MM.1S (cell line): ENCODE measurements around the gene POLRMT.

Experiments
- DNase-seq: peaks from one replicate; pipeline ENCODE4 v3.0.0-alpha.2; 2015
- H2AFZ ChIP-seq: fragments of 300-600 bp; sonication (generic); 2 replicates; pipeline ENCODE4 v1.6.0; 2016; ENCODE audit warnings: antibody characterized with exemption, low read length
- H3F3A ChIP-seq: fragments of 300-600 bp; sonication (generic); 2 replicates; pipeline ENCODE4 v1.6.1; 2016; ENCODE audit warnings: mild to moderate bottlenecking, antibody characterized with exemption, low read length, moderate library complexity, mixed read lengths; ENCODE audit not compliant: insufficient read depth
- H3K27ac ChIP-seq: fragments of 300-600 bp; sonication (generic); 2 replicates; pipeline ENCODE4 v1.5.1; 2016; ENCODE audit warnings: mild to moderate bottlenecking, low read length
- H3K27me3 ChIP-seq: fragments of 300-600 bp; sonication (generic); replicated peaks from 2 replicates; pipeline ENCODE4 v1.6.0; 2016; ENCODE audit warnings: low read length; ENCODE audit not compliant: insufficient read depth
- H3K36me3 ChIP-seq: fragments of 300-600 bp; sonication (generic); replicated peaks from 2 replicates; pipeline ENCODE4 v1.6.1; 2016; ENCODE audit warnings: mild to moderate bottlenecking, low read length, mixed read lengths; ENCODE audit not compliant: insufficient read depth
- H3K4me1 ChIP-seq: fragments of 300-600 bp; sonication (generic); 2 replicates; pipeline ENCODE4 v1.6.1; 2016; ENCODE audit warnings: low read length, mixed read lengths
- H3K4me2 ChIP-seq: fragments of 300-600 bp; sonication (generic); 2 replicates; pipeline ENCODE4 v1.6.0; 2016; ENCODE audit warnings: low read depth, low read length
- H3K4me3 ChIP-seq: fragments of 300-600 bp; sonication (generic); 2 replicates; pipeline ENCODE4 v1.5.1; 2016; ENCODE audit warnings: low read length, mixed read lengths
- H3K79me2 ChIP-seq: fragments of 300-600 bp; sonication (generic); 2 replicates; pipeline ENCODE4 v1.6.1; 2016; ENCODE audit warnings: mixed run types, low read length, mixed read lengths
- H3K9ac ChIP-seq: fragments of 300-600 bp; sonication (generic); 2 replicates; pipeline ENCODE4 v1.6.1; 2016; ENCODE audit warnings: low read length, mixed read lengths
- H3K9me2 ChIP-seq: fragments of 300-600 bp; sonication (generic); replicated peaks from 2 replicates; pipeline ENCODE4 v1.6.1; 2016; ENCODE audit warnings: mild to moderate bottlenecking, low read length, mixed read lengths; ENCODE audit not compliant: insufficient read depth
- H3K9me3 ChIP-seq: fragments of 300-600 bp; sonication (generic); replicated peaks from 2 replicates; pipeline ENCODE4 v1.6.1; 2016; ENCODE audit warnings: mild to moderate bottlenecking, low read length, mixed read lengths; ENCODE audit not compliant: insufficient read depth
- H4K20me1 ChIP-seq: fragments of 300-600 bp; sonication (generic); 2 replicates; pipeline ENCODE4 v1.6.1; 2016; ENCODE audit warnings: mild to moderate bottlenecking, low read length, moderate library complexity, mixed read lengths; ENCODE audit not compliant: insufficient read depth
- EZH2 ChIP-seq: fragments of 300-600 bp; sonication (generic); optimal IDR thresholded peaks from 2 replicates; pipeline ENCODE3; 2017; ENCODE audit warnings: low read depth, mild to moderate bottlenecking, antibody characterized with exemption, low read length, mixed read lengths
- EZH2phosphoT487 ChIP-seq: fragments of 300-600 bp; sonication (generic); IDR thresholded peaks from 2 replicates; pipeline ENCODE4 v1.6.1; 2018; ENCODE audit warnings: antibody characterized with exemption, low read length
- TF ChIP-seq, protein P1 (sequence below): fragments of 300-600 bp; sonication (generic); IDR thresholded peaks from 2 replicates; pipeline ENCODE4 v1.5.1; 2016; ENCODE audit warnings: antibody characterized with exemption, low read length, mixed read lengths

POLRMT gene

DNA sequence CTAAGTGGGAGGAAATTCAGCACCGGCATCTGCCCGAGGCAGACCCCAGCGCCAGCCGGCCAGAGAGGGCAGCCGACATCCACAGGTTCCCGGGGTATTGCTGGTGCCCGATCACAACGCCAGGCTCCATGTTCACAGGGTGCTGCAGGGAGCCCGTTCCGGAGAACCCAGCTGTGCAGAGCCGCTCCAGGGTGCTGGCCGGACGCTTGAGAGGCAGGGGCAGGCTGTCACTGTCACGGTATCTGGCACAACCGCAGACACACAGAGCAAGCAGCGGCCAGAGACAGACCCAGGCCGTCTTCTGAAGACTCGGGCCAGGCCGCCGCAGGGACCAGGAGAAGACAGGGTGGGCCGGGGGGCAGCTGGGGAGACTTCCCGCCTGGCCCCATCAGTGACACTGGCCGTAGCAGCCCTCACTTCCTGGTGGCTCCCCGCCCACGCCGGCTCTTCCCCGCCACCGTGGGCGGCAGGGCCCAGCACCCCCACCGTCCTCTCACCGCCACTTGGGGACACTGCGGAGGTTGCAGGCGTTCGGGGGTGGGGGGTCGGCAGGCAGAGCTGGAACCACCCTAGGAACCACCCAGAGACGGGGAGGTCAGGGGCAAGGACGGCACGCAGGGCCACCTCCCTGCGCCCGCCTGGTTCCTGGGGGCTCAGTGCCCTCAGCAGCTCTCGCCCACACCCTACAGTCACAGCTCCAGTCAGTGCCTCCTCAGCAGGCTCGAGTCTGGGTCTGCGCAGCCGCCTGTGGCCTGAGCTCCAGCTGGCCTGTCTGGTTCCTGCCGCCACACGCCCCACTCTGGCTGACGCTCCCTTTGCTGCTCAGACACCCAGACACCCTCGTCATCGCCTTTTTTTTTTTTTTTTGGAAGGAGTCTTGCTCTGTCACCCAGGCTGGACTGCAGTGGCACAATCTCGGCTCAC lies 25.8 kb upstream of the POLRMT start:
- Histone ChIP-seq H3K4me2 (no peak overlapping the region), H3K9me3 (no peaks in the 10 kb centered on the region), H3K36me3 (peaks cover 27% of the 10 kb centered on the region), H3K9me2 (no peaks in the 10 kb centered on the region), H3K4me1 (peaks cover 15% of the 10 kb centered on the region), H3K79me2 (peaks cover 89% of the 10 kb centered on the region), H3K9ac (no peak overlapping the region), H3K4me3 (no peak overlapping the region), H2AFZ (no peak overlapping the region), H3K27ac (no peak overlapping the region), H4K20me1 (peaks cover 63% of the 10 kb centered on the region), H3F3A (peaks cover 26% of the 10 kb centered on the region), H3K27me3 (no peaks in the 10 kb centered on the region)
- TF ChIP-seq EZH2 (no peak), EZH2phosphoT487 (no peak)
- TF ChIP-seq, protein P1, sequence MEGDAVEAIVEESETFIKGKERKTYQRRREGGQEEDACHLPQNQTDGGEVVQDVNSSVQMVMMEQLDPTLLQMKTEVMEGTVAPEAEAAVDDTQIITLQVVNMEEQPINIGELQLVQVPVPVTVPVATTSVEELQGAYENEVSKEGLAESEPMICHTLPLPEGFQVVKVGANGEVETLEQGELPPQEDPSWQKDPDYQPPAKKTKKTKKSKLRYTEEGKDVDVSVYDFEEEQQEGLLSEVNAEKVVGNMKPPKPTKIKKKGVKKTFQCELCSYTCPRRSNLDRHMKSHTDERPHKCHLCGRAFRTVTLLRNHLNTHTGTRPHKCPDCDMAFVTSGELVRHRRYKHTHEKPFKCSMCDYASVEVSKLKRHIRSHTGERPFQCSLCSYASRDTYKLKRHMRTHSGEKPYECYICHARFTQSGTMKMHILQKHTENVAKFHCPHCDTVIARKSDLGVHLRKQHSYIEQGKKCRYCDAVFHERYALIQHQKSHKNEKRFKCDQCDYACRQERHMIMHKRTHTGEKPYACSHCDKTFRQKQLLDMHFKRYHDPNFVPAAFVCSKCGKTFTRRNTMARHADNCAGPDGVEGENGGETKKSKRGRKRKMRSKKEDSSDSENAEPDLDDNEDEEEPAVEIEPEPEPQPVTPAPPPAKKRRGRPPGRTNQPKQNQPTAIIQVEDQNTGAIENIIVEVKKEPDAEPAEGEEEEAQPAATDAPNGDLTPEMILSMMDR = no peak
- no peak for DNase-seq

DNA sequence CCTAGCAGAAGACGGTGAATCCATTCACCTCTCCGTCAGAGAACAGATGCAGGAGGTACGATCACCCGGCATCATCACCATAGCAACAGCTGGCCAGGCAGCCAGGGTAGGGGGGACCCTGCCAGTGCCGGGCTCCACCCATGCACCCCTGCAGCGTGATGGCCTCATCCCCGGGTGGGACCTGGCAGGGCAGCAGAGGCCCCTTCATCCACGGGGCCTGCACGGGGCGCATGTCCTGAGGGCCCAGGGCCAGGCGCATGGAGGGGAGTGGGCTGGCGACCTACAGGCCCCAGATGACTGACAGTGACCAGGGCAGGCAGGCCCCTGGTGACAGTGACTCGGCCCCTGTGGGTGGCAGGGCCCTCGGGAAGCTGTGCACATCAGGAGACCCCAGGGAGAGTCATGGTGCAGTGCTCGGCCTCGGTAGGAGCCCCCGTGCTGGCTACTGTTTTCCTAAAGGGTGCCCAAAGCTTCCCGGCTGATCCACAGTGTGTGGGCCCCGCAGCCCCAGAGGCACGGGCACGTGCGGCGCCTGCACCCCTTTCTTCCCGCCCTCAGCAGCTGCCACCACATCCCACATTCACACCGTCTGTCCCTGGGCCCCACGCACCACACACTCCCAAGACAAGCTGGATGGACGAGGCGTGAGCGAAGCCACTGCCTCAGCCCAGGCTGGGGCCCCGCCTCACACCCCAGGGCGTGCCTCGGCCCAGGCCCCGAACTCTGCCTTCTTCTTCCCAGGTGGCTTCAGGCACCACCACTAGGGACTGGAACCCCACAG lies 24.9 kb upstream of the POLRMT start:
- Histone ChIP-seq H3K9me2 (no peaks in the 10 kb centered on the region), H3K27ac (no peak overlapping the region), H2AFZ (no peak overlapping the region), H3K79me2 (peaks cover 95% of the 10 kb centered on the region), H3K9ac (no peak overlapping the region), H4K20me1 (peaks cover 72% of the 10 kb centered on the region), H3K36me3 (peaks cover 33% of the 10 kb centered on the region), H3K9me3 (no peaks in the 10 kb centered on the region), H3K4me2 (no peak overlapping the region), H3F3A (peaks cover 25% of the 10 kb centered on the region), H3K4me3 (no peak overlapping the region), H3K4me1 (peaks cover 14% of the 10 kb centered on the region), H3K27me3 (no peaks in the 10 kb centered on the region)
- DNase-seq = no peak
- TF ChIP-seq, protein P1 = no peak
- TF ChIP-seq EZH2 (no peak), EZH2phosphoT487 (no peak)

DNA sequence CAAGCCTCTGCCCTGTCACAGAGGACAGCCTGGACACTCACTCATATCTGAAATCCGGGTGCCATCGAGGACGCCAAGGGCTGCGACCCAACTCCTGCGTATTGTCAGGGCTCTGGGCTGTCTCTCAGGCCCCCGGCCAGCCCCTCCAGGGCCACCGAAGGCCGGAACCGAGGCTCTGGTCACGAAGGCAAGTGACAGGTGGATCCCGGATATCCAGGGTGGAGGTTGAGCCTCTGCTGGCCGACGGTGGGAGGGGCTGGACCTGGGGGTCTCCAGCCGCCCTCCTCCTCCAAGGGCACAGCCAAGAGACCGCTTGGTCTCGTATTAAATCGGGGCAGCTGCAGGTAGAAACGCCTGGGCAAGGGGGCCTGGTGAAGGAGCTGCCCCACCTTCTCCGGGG lies 24.3 kb upstream of the POLRMT start:
- H3K27ac ChIP-seq = no peak overlapping the region
- H4K20me1 ChIP-seq = peaks cover 79% of the 10 kb centered on the region
- H3K9me2 ChIP-seq = no peaks in the 10 kb centered on the region
- peaks cover 40% of the 10 kb centered on the region for H3K36me3 ChIP-seq
- H3K4me1 ChIP-seq = peaks cover 14% of the 10 kb centered on the region
- no peaks in the 10 kb centered on the region for H3K27me3 ChIP-seq
- no peak overlapping the region for H3K9ac ChIP-seq
- H3F3A ChIP-seq = peaks cover 25% of the 10 kb centered on the region
- H3K9me3 ChIP-seq = no peaks in the 10 kb centered on the region
- no peak overlapping the region for H2AFZ ChIP-seq
- DNase-seq = no peak
- peaks cover 98% of the 10 kb centered on the region for H3K79me2 ChIP-seq
- H3K4me3 ChIP-seq = no peak overlapping the region
- TF ChIP-seq EZH2 = no peak
- TF ChIP-seq, protein P1 = no peak
- no peak for TF ChIP-seq EZH2phosphoT487
- H3K4me2 ChIP-seq = no peak overlapping the region
